Measurements from ENCODE around the gene FNDC3B.

The FNDC3B gene

DNA sequence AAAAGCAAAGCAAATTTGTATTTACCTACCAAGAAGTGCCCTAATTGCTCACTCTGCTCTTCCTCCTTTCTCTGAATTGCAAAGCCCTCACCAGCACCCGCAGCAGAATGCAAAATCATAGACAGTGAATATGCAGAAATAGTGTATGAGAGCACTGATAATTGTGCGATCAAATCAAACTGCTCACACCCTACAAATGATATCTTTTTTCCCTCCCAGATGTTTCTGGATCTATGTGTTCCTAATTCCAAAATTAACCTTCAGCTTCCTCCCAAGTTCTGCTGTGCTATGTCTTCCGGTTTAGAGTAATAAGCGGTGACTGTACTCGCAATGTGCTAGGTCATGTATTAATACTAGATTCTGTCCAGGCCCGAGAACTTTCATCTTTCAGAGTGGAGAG lies 405.4 kb downstream of the FNDC3B start:
- DNase-seq = no peak

GRCh38 chr3:172446198-172446597 lies 406.8 kb downstream of the FNDC3B start:
- no peak for DNase-seq

GRCh38 chr3:172447611-172448579 lies 408.5 kb downstream of the FNDC3B start, which contains the start of gene GHSR:
Gene GHSR (minus strand): TSS chr3:172448456. CDS start chr3:172448413, 43 bp downstream.
- DNase-seq = peak; percentile 5

DNA sequence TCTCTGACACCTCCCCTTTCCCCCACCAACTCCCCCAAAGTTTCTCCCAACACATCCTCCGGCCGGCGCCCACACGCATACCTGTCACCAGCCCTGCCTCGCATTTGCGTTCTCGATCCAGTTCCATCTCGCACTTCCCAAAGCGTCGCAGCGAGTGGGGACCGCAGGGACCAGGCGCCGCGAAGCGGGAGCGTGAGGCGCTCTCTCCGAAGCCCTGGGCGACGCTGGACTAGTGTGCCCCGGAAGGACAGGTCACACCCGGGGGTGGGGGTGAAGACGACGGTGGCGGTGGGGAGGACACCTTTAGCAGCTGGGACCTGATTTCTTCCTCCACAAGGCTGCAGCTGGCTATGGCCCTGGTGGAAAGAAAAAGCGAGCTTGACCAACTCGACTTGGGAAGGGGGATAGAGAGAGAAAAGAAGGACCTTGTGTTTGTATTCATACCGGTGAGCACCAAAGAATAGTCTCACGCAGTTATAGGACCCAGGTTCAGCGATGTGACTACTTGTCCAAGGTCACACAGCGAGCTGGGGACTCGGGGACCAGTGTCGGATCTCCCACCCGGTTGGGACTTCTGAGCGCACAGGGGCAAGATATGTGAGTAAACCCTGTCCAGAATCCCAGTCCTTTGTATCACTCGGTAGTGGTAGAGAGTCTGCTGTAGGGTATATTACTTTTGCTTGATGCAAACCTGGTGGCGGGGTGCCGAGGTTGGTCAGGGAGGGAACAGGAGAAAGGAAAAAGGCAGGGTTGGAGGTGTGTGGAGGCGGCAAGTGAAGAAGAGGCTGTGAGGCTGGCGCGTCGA lies 409.5 kb downstream of the FNDC3B start:
- no peak for DNase-seq

- no peak for DNase-seq
Measured at GRCh38 chr3:172449466-172450149, 410.2 kb downstream of the FNDC3B start.

All from stimulated activated CD4-positive, alpha-beta T cell treated with anti-CD3 and anti-CD28 coated beads, Interleukin-4, amount 100 ng/mL, for 1 hour (primary cell).